Activated T-cell treated with anti-CD3 and anti-CD28 coated beads, Interleukin-2, amount 50 U/mL, for 72 hours (primary cell): Measurements from ENCODE around the gene DLAT. TPM values are rescaled to one million over a fixed set of nuclear protein-coding genes. Genes with fewer than 3 reads are reported as not detected.

ENCODE experiments used
- ATAC-seq, 2 donors: fragments of 150-1000 bp; cut with Tn5 transposase; replicated peaks in 1 of 2; 2 replicates each; pipeline ENCODE4 v1.10.0; 2021; ENCODE audit warnings: moderate library complexity in 2 of 2, mild to moderate bottlenecking in 1 of 2
- DNase-seq, 2 donors: peaks; one replicate each; pipeline ENCODE4 v3.0.0; 2021 to 2022; ENCODE audit warnings: mixed read lengths in 1 of 2
- H3K27ac Mint-ChIP-seq: one replicate; pipeline ENCODE4 v1.8.0; 2022; ENCODE audit warnings: mild to moderate bottlenecking, moderate library complexity, mixed read lengths
- H3K27me3 Mint-ChIP-seq: one replicate; pipeline ENCODE4 v1.8.0; 2022; ENCODE audit warnings: low read depth, mixed read lengths
- H3K36me3 Mint-ChIP-seq, 2 donors: one replicate each; pipeline ENCODE4 v1.8.0; 2022; ENCODE audit warnings: mixed read lengths in 2 of 2, mild to moderate bottlenecking in 1 of 2; ENCODE audit not compliant: insufficient read depth in 2 of 2
- H3K4me1 Mint-ChIP-seq: one replicate; pipeline ENCODE4 v1.8.0; 2022; ENCODE audit warnings: low read depth, mixed read lengths
- H3K4me3 Mint-ChIP-seq, 2 donors: one replicate each; pipeline ENCODE4 v1.8.0; 2022; ENCODE audit warnings: mild to moderate bottlenecking in 2 of 2, mixed read lengths in 2 of 2, moderate library complexity in 2 of 2
- H3K9me3 Mint-ChIP-seq, 2 donors: one replicate each; pipeline ENCODE4 v1.8.0; 2022; ENCODE audit warnings: mixed read lengths in 2 of 2
- total RNA-seq, 2 donors: library from RNA; stranded (reverse); gene quantifications; one replicate each; pipeline ENCODE4 v1.2.3, GENCODE V29; 2022

DLAT gene
- 10 to 100 TPM; 27.2 to 31.6 TPM for total RNA-seq

- Mint-ChIP-seq H3K27me3 (no peaks in the 10 kb centered on the region), H3K36me3 (peaks cover 0 to 8% of the 10 kb centered on the region in 2 donors), H3K9me3 (no peaks in the 10 kb centered on the region), H3K27ac (peak within 1 kb of the TSS; percentile 98), H3K4me3 (peak within 1 kb of the TSS; percentile 99 to 100), H3K4me1 (peaks cover 15% of the 10 kb centered on the region)
- ATAC-seq (peak; percentile 91 to 93), DNase-seq (peak; percentile 86 to 92)
Measured at GRCh38 chr11:112024773-112025678, at the start of gene DLAT. Gene DLAT (plus strand): TSS chr11:112025408. CDS start chr11:112025473, 65 bp downstream.

- H3K27ac Mint-ChIP-seq = no peak overlapping the region
- no peak for ATAC-seq
Measured at GRCh38 chr11:111976119-111976766, 49.0 kb upstream of the DLAT start.

GRCh38 chr11:111976767-111977145, 48.5 kb upstream of the DLAT start:
- DNase-seq (no peak), ATAC-seq (peak in 1 of 2 donors; percentile 19)
- Mint-ChIP-seq H3K36me3 (peaks cover 0 to 13% of the 10 kb centered on the region in 2 donors), H3K9me3 (no peaks in the 10 kb centered on the region), H3K4me3 (peak overlapping the region; percentile 45 to 68), H3K27me3 (peaks cover 18% of the 10 kb centered on the region), H3K4me1 (peaks cover 5% of the 10 kb centered on the region), H3K27ac (no peak overlapping the region)

More at GRCh38 chr11:111976119-111976766, 49.0 kb upstream of the DLAT start:
- peaks cover 18% of the 10 kb centered on the region for H3K27me3 Mint-ChIP-seq
- H3K4me3 Mint-ChIP-seq = peak overlapping the region; percentile 45 to 68
- H3K9me3 Mint-ChIP-seq = no peaks in the 10 kb centered on the region
- H3K36me3 Mint-ChIP-seq = peaks cover 0 to 13% of the 10 kb centered on the region in 2 donors
- no peak for DNase-seq
- peaks cover 5% of the 10 kb centered on the region for H3K4me1 Mint-ChIP-seq

- H3K36me3 Mint-ChIP-seq = peaks cover 2 to 15% of the 10 kb centered on the region in 2 donors
- peaks cover 18% of the 10 kb centered on the region for H3K27me3 Mint-ChIP-seq
- no peak overlapping the region for H3K27ac Mint-ChIP-seq
- H3K4me3 Mint-ChIP-seq = peak overlapping the region; percentile 67 to 73
- ATAC-seq (peak; percentile 75 to 83), DNase-seq (peak; percentile 18 to 35)
- no peaks in the 10 kb centered on the region for H3K9me3 Mint-ChIP-seq
- H3K4me1 Mint-ChIP-seq = peaks cover 10% of the 10 kb centered on the region
Measured at GRCh38 chr11:111977146-111978027, 47.8 kb upstream of the DLAT start.

- H3K4me1 Mint-ChIP-seq = peaks cover 10% of the 10 kb centered on the region
- H3K27me3 Mint-ChIP-seq = peaks cover 18% of the 10 kb centered on the region
- ATAC-seq (no peak), DNase-seq (no peak)
- peaks cover 2 to 12% of the 10 kb centered on the region in 2 donors for H3K36me3 Mint-ChIP-seq
- H3K9me3 Mint-ChIP-seq = no peaks in the 10 kb centered on the region
- peak overlapping the region; percentile 44 for H3K27ac Mint-ChIP-seq
- H3K4me3 Mint-ChIP-seq = peak overlapping the region; percentile 67 to 73
Measured at GRCh38 chr11:111978028-111978771, 47.0 kb upstream of the DLAT start.

- ATAC-seq = no peak
- H3K27ac Mint-ChIP-seq = no peak overlapping the region
Measured at GRCh38 chr11:111980062-111980461, 45.1 kb upstream of the DLAT start.

GRCh38 chr11:111981270-111981669, 43.9 kb upstream of the DLAT start:
- H3K36me3 Mint-ChIP-seq = peaks cover 4 to 12% of the 10 kb centered on the region in 2 donors
- H3K27ac Mint-ChIP-seq = no peak overlapping the region
- peaks cover 18% of the 10 kb centered on the region for H3K27me3 Mint-ChIP-seq
- DNase-seq = no peak
- H3K4me1 Mint-ChIP-seq = peaks cover 10% of the 10 kb centered on the region
- no peak overlapping the region for H3K4me3 Mint-ChIP-seq
- H3K9me3 Mint-ChIP-seq = no peaks in the 10 kb centered on the region
- ATAC-seq = no peak

More at GRCh38 chr11:111980062-111980461, 45.1 kb upstream of the DLAT start:
- no peak for DNase-seq
- Mint-ChIP-seq H3K27me3 (peaks cover 18% of the 10 kb centered on the region), H3K9me3 (no peaks in the 10 kb centered on the region), H3K36me3 (peaks cover 2 to 9% of the 10 kb centered on the region in 2 donors), H3K4me1 (peaks cover 10% of the 10 kb centered on the region), H3K4me3 (no peak overlapping the region)

- Mint-ChIP-seq H3K27me3 (peaks cover 13% of the 10 kb centered on the region), H3K9me3 (no peaks in the 10 kb centered on the region), H3K36me3 (peaks cover 4 to 15% of the 10 kb centered on the region in 2 donors), H3K4me3 (no peak overlapping the region), H3K27ac (no peak overlapping the region), H3K4me1 (peaks cover 6% of the 10 kb centered on the region)
- DNase-seq (peak; percentile 62 to 71), ATAC-seq (peak; percentile 74 to 81)
Measured at GRCh38 chr11:111982019-111982464, 43.2 kb upstream of the DLAT start.

GRCh38 chr11:111982541-111983186, 42.5 kb upstream of the DLAT start:
- Mint-ChIP-seq H3K27me3 (peaks cover 12% of the 10 kb centered on the region), H3K4me3 (no peak overlapping the region), H3K36me3 (peaks cover 4 to 16% of the 10 kb centered on the region in 2 donors), H3K27ac (no peak overlapping the region), H3K4me1 (peaks cover 6% of the 10 kb centered on the region), H3K9me3 (no peaks in the 10 kb centered on the region)
- no peak for ATAC-seq
- DNase-seq = no peak

GRCh38 chr11:111983187-111983986, 41.8 kb upstream of the DLAT start:
- Mint-ChIP-seq H3K36me3 (peaks cover 4 to 16% of the 10 kb centered on the region in 2 donors), H3K27me3 (peaks cover 5% of the 10 kb centered on the region), H3K27ac (no peak overlapping the region), H3K4me1 (peaks cover 6% of the 10 kb centered on the region), H3K4me3 (no peak overlapping the region), H3K9me3 (no peaks in the 10 kb centered on the region)
- DNase-seq (no peak), ATAC-seq (no peak)

GRCh38 chr11:111986589-111986988, 38.6 kb upstream of the DLAT start:
- peaks cover 6% of the 10 kb centered on the region for H3K4me1 Mint-ChIP-seq
- DNase-seq = no peak
- no peak for ATAC-seq
- H3K27me3 Mint-ChIP-seq = no peaks in the 10 kb centered on the region
- H3K36me3 Mint-ChIP-seq = peaks cover 4 to 12% of the 10 kb centered on the region in 2 donors
- no peak overlapping the region for H3K27ac Mint-ChIP-seq
- H3K9me3 Mint-ChIP-seq = no peaks in the 10 kb centered on the region
- no peak overlapping the region for H3K4me3 Mint-ChIP-seq
